GM19239 (cell line): ENCODE measurements around the gene STAT5B.

ENCODE experiments used
- DNase-seq: peaks from one replicate; pipeline ENCODE4 v3.0.0; 2011; ENCODE audit warnings: low spot score; ENCODE audit not compliant: insufficient read length
- FAIRE-seq: peaks from 2 replicates; lab custom pipeline; 2011; peaks lifted over from hg19 to GRCh38; lab: Jason Lieb, UNC

STAT5B gene

GRCh38 chr17:42163113-42163512, 113.1 kb downstream of the STAT5B start:
- no peak for DNase-seq
- no peak for FAIRE-seq

- FAIRE-seq, result no peak
Observed at GRCh38 chr17:42160531-42160910, 115.7 kb downstream of the STAT5B start.

DNA sequence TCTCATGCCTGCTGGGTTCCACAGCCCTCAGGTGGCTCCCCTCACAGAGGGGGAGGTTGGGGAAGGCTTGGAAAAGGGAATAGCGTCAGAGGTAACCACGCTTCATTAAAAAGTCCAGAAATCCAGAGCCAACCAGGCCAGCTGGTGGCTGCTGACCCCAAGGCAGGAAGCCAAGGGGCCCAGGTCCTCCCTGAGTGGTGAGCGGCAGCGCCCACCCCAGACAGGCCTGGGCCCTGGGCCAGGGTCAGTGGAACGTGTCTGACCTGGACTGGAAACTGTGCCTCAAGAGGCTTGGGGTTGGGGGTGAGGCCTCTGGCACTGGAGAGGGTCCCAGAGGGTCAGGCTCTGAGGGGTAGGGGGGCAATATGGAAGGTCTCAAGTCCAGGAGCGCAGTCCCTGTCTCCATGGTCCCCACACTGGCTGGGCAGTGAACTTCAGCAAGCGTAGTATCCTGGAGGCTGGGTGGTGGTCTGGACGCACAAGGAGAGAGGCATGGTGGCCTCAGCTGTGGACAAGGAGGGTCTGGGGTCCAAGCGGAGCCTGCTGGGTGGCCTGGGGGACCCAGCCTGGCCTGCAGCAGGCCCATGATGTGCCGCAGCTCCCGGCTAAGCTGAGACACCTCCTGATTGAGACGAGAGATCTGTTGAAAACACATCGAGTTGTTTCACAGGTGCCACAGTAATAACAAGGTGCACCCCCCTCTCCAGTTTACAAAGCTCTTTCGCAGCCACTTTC, 116.2 kb downstream of the STAT5B start:
- DNase-seq (no peak), FAIRE-seq (no peak)

More at GRCh38 chr17:42160531-42160910, 115.7 kb downstream of the STAT5B start:
- DNase-seq, result no peak

DNA sequence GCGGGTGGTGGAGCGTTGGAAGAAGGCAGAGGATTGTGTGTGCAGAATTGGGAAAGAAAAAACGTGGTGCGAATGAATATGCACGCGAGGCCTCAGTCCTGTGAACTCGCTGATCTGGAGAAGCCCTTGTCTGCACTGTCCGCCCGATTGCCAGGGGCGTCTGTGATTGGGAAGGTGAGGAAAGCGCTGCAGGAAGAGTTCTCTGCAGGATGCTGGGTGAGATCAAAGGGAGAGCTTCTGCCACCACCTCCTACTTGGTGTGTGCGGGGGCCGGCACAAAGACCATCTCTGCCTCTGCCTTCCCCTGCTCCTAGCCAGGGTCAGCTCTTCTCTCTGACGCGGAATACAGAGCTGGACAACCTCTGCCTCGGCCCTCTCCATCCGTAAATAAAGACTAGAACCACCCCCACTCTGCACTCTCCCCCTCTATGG, 120.6 kb downstream of the STAT5B start:
- FAIRE-seq, result no peak
- DNase-seq, result no peak

DNA sequence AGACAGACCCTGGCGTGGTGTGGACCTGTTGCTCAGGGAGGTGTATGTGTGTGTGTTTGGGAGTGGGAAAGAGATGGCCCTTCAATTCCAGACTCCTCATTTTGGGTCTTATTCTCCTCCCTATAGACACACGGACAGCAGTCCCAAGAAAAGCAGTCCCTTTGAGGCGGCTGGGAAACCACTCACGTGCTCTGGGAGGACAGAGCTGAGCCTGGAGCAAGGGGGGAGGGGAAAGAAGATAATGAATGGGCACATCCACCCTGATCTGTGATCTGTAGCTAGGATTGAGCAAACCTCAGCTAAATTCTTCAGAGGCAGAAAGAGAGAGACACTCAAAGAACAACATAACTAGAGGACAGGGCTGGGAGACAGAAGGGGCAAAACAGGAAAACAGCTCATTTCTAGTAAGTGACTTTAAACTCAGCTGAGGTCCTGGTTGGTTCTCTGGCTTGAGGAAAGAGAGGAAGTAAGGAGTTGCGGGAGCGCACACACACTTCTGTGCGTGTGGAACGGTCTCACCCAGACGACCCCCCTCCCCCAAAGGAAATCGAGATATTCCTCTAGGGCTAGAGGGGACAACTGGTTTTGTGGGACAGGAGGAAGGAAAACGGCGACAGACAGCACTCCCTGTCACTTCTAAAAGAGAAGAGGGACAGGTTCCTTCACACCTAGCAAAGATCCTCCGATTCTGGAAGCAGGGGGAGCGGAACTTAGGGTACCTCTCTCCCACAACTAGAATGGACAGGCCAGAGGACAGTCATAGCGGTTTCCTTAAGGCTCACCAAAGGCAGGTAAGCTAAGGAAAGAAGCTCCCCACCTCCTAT, 122.1 kb downstream of the STAT5B start:
- FAIRE-seq (no peak), DNase-seq (no peak)
